Nephron progenitor cell (in vitro differentiated cells): Measurements from ENCODE around the gene CD37.

Source experiments
- DNase-seq: peaks from one replicate; pipeline ENCODE4 v3.0.0; 2021
- H3K27ac Mint-ChIP-seq: 2 replicates; pipeline ENCODE4 v1.8.0; 2021; ENCODE audit warnings: mild to moderate bottlenecking, moderate library complexity, mixed read lengths
- H3K27me3 Mint-ChIP-seq: 2 replicates; pipeline ENCODE4 v1.8.0; 2021; ENCODE audit warnings: mild to moderate bottlenecking, low read depth, mixed read lengths; ENCODE audit not compliant: poor library complexity
- H3K36me3 Mint-ChIP-seq: 2 replicates; pipeline ENCODE4 v1.8.0; 2021; ENCODE audit warnings: low read depth, mixed read lengths
- H3K4me1 Mint-ChIP-seq: 2 replicates; pipeline ENCODE4 v1.8.0; 2021; ENCODE audit warnings: mixed read lengths
- H3K4me3 Mint-ChIP-seq: 2 replicates; pipeline ENCODE4 v1.8.0; 2021; ENCODE audit warnings: mild to moderate bottlenecking, moderate library complexity, mixed read lengths
- H3K9me3 Mint-ChIP-seq: 2 replicates; pipeline ENCODE4 v1.8.0; 2021; ENCODE audit warnings: mild to moderate bottlenecking, moderate library complexity, mixed read lengths
- TF ChIP-seq, protein P1 (sequence below): fragments of 200-600 bp; sonication (generic); IDR thresholded peaks from 2 replicates; pipeline ENCODE4 v1.5.0; 2021; ENCODE audit warnings: antibody characterized with exemption

Gene CD37

DNA sequence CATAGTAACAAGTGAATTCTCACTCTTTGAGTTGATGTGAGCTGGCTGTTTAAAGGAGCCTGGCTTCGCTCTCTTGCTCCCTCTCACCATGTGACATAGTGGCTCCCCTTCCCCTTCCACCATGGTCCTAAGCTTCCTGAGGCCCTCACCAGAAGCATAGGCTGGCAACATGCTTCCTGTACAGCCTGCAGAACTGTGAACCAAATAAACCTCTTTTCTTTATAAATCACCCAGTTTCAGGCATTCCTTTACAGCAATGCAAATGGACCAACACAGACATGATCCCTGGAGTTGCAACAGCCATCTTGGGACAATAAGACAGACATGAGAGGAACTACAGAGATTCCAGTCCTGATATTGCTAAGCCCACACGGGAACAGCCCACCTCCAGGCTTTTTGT, 14.4 kb downstream of the CD37 start:
- Mint-ChIP-seq H3K9me3 (no peaks in the 10 kb centered on the region), H3K27ac (peak overlapping the region; percentile 83), H3K4me3 (no peak overlapping the region), H3K27me3 (peaks cover 9% of the 10 kb centered on the region), H3K4me1 (peaks cover 23% of the 10 kb centered on the region), H3K36me3 (peaks cover 97% of the 10 kb centered on the region)
- TF ChIP-seq, protein P1, sequence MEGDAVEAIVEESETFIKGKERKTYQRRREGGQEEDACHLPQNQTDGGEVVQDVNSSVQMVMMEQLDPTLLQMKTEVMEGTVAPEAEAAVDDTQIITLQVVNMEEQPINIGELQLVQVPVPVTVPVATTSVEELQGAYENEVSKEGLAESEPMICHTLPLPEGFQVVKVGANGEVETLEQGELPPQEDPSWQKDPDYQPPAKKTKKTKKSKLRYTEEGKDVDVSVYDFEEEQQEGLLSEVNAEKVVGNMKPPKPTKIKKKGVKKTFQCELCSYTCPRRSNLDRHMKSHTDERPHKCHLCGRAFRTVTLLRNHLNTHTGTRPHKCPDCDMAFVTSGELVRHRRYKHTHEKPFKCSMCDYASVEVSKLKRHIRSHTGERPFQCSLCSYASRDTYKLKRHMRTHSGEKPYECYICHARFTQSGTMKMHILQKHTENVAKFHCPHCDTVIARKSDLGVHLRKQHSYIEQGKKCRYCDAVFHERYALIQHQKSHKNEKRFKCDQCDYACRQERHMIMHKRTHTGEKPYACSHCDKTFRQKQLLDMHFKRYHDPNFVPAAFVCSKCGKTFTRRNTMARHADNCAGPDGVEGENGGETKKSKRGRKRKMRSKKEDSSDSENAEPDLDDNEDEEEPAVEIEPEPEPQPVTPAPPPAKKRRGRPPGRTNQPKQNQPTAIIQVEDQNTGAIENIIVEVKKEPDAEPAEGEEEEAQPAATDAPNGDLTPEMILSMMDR = no peak
- DNase-seq = no peak

DNA sequence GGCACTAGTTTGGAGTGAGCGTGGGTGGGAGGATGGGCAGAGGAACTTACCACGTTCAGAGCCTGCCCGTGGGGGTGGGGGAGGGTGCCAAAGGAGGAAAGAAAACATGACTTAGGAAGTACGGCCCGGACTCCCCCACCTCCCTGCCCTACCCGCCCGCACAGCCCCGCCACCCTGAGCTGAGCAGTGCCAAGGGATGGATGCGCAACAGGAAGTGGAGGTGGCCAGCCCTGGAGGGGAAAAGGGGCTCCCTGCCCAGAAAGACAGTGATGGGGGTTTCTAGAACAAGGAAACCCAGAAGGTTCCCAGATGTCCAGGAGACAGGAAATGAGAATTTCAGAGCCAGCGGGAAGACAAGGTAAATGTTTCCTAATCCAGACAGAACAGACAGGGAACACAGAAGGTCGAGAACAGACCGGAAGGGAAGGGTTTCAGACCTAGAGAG, 20.7 kb downstream of the CD37 start:
- DNase-seq = no peak
- TF ChIP-seq, protein P1 = no peak
- H3K36me3 Mint-ChIP-seq = peaks cover 90% of the 10 kb centered on the region
- peaks cover 4% of the 10 kb centered on the region for H3K27me3 Mint-ChIP-seq
- H3K9me3 Mint-ChIP-seq = no peaks in the 10 kb centered on the region
- H3K4me1 Mint-ChIP-seq = peaks cover 57% of the 10 kb centered on the region
- H3K4me3 Mint-ChIP-seq = peak overlapping the region; percentile 80
- H3K27ac Mint-ChIP-seq = peak overlapping the region; percentile 97

DNA sequence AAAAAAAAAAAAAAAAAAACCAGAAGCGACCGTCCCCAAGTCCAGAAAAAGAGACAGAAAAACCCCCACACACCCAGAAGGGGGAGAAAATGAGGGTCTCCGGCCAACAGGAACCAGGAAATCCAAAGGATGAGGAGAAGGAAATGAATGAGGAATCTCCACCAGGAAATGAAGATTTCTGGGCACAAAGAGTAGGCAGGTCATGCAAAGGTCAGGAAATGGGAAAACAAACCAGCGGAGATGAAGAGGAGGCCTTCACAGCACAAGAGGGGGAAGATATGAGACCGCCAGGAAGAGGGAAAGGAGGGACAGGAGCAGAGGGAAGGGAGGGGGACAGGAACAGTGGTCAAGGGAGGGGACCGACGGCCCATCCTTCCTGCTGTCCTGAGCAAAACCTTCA, 21.2 kb downstream of the CD37 start:
- TF ChIP-seq, protein P1 = no peak
- no peak for DNase-seq
- Mint-ChIP-seq H3K4me3 (peak overlapping the region; percentile 80), H3K36me3 (peaks cover 86% of the 10 kb centered on the region), H3K4me1 (peaks cover 57% of the 10 kb centered on the region), H3K9me3 (no peaks in the 10 kb centered on the region), H3K27me3 (peaks cover 3% of the 10 kb centered on the region), H3K27ac (peak overlapping the region; percentile 97)

DNA sequence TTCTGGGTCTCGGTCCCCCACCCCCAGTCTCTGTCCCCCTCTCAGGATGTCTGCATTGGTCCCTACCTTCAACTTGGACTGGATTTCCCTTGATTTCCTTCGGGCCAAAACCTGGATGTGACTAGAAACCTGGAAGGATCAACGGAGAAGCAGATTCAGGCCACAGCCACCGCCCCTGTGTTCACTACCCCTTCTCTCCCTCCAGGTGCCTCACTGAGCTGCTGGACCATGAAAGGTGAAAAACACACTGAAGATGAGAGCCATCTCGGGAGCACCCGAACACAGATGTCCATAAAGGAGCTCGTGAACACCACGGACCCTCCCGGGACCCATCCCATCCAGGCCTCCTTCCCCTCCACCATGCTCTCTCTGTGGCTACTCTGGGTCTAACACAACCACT, 22.0 kb downstream of the CD37 start:
- H3K36me3 Mint-ChIP-seq = peaks cover 78% of the 10 kb centered on the region

DNA sequence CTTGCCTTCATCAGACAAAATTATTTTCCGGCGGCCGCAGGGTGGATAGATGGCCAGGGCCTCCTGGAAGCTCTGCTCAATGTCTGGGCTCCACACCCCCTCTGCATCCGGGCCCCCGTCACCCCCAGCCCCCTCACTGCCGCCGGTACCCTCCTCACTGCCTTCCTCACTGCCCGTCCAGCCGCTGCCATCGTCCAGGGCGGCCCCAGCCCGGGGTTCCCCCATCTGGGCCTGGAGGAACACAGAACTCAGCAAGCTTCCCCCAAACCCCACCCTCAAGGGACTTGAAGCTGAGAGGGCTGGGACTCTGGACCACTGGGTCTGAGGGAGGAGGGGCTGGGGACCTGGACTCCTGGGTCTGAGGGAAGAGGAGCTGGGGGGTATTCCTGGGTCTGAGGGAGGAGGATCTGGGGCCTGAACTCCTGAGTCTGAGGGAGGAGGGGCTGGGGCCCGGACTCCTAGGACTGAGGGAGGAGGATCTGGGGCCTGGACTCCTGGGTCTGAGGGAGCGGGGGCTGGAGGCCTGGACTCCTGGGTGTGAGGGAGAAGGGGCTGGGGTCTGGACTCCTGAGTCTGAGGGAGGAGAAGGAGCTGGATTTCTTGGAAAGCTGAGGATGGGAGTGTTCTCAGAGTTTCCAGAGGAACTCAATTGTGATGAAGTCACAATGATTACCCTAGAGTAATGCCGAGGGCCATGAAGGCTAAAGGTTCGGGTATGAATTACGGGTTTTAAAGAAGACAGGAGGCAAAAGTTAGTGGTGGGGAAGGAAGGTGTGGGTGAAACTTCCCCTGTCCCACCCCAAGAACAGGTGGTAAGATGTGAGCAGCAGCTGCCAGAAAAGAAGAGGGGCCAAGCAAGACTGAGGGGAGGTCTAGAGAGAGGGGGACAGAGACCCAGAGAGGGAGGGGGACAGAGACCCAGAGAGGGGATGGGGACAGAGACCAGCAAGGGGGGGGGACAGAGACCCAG, 24.9 kb downstream of the CD37 start:
- no peaks in the 10 kb centered on the region for H3K9me3 Mint-ChIP-seq
- peak overlapping the region; percentile 98 for H3K27ac Mint-ChIP-seq
- peaks cover 3% of the 10 kb centered on the region for H3K27me3 Mint-ChIP-seq
- no peak for DNase-seq
- peaks cover 49% of the 10 kb centered on the region for H3K4me1 Mint-ChIP-seq
- H3K4me3 Mint-ChIP-seq = peak overlapping the region; percentile 66
- peaks cover 50% of the 10 kb centered on the region for H3K36me3 Mint-ChIP-seq
- TF ChIP-seq, protein P1 = no peak

More for the DNA sequence above, 22.0 kb downstream of the CD37 start:
- peak overlapping the region; percentile 97 for H3K27ac Mint-ChIP-seq
- DNase-seq = no peak
- TF ChIP-seq, protein P1 = no peak
- peak overlapping the region; percentile 80 for H3K4me3 Mint-ChIP-seq
- peaks cover 3% of the 10 kb centered on the region for H3K27me3 Mint-ChIP-seq
- peaks cover 57% of the 10 kb centered on the region for H3K4me1 Mint-ChIP-seq
- no peaks in the 10 kb centered on the region for H3K9me3 Mint-ChIP-seq
